Upper lobe of left lung (tissue), 6 donors: ENCODE measurements around the gene ADGRG3. TPM values are rescaled to one million over a fixed set of nuclear protein-coding genes. Genes with fewer than 3 reads are reported as not detected.

ENCODE experiments used
- ATAC-seq, 2 donors: fragments of 200-7000 bp; cut with Tn5 transposase; one replicate each; pipeline ENCODE4 v1.9.1; 2022; ENCODE audit warnings: mild to moderate bottlenecking in 2 of 2, moderate library complexity in 2 of 2; ENCODE audit not compliant: low FRiP score in 2 of 2
- DNase-seq, 2 donors: peaks; one replicate each; pipeline ENCODE4 v3.0.0-alpha.2; 2019 to 2020
- H3K27ac ChIP-seq, 4 donors: fragments of 200-600 bp; sonication (generic); one replicate each; pipeline ENCODE4 v1.5.1; 2016 to 2019
- H3K27me3 ChIP-seq, 4 donors: fragments of 200-600 bp; sonication (generic); one replicate each; pipeline ENCODE4 v1.5.1; 2017 to 2019
- H3K36me3 ChIP-seq, 4 donors: fragments of 200-600 bp; sonication (generic); one replicate each; pipeline ENCODE4 v1.5.1; 2016 to 2019
- H3K4me1 ChIP-seq, 4 donors: fragments of 200-600 bp; sonication (generic); one replicate each; pipeline ENCODE4 v1.5.1; 2018 to 2019
- H3K4me3 ChIP-seq, 4 donors: fragments of 200-600 bp; sonication (generic); one replicate each; pipeline ENCODE4 v1.5.1; 2017 to 2019; ENCODE audit warnings: mild to moderate bottlenecking in 2 of 4, moderate library complexity in 1 of 4
- H3K9me3 ChIP-seq, 4 donors: fragments of 200-600 bp; sonication (generic); one replicate each; pipeline ENCODE4 v1.5.1; 2018 to 2019
- CTCF ChIP-seq, 6 experiments: fragments of 450-650 bp in 4 of 6; fragments of 200-600 bp in 2 of 6; sonication (generic) in 2 of 6; IDR thresholded peaks; one replicate each; pipeline ENCODE4 v1.5.1; 2016 to 2019; ENCODE audit warnings: antibody characterized with exemption in 6 of 6
- EP300 ChIP-seq, 4 donors: sonication (generic); formaldehyde crosslinking; IDR thresholded peaks; one replicate each; pipeline ENCODE4 v1.5.1; 2017; ENCODE audit warnings: antibody characterized with exemption in 4 of 4, control low read depth in 2 of 4
- POLR2A ChIP-seq, 4 donors: fragments of 450-650 bp; IDR thresholded peaks; one replicate each; pipeline ENCODE4 v1.5.1; 2016 to 2017; ENCODE audit warnings: antibody characterized with exemption in 4 of 4, mild to moderate bottlenecking in 2 of 4
- POLR2AphosphoS5 ChIP-seq, 2 donors: sonication (generic); formaldehyde crosslinking; IDR thresholded peaks; one replicate each; pipeline ENCODE4 v1.5.1; 2017; ENCODE audit warnings: antibody characterized with exemption in 2 of 2
- WGBS, 2 donors: methylation state at CpG; one replicate each; pipeline ENCODE4 v1.1.5; 2017 to 2018; 5-methylcytosine and 5-hydroxymethylcytosine counted together
- total RNA-seq, 6 donors: library from RNA; depleted of rRNA in 4 of 6; stranded (reverse); fragments of >200 nt in 4 of 6; gene quantifications; one replicate each; pipeline versions ENCODE4 v1.1.0 to v1.2.1, GENCODE V29; 2016 to 2021
- donor health status: DM: no; HTN: no; CAD: no; lungs with moderate emphysema.
- donor health status: DM: no; HTN: yes; CAD: no; lungs with severe emphysema.

ADGRG3 gene
- total RNA-seq, 6 donors from 2014 or later, result 3.1 to 17.2 (median 8.4) TPM

GRCh38 chr16:57683636-57684545 lies 15.8 kb downstream of the ADGRG3 start:
- Histone ChIP-seq H3K36me3 (no peaks in the 10 kb centered on the region), H3K27me3 (no peaks in the 10 kb centered on the region), H3K4me3 (no peak overlapping the region), H3K9me3 (no peaks in the 10 kb centered on the region), H3K4me1 (peaks cover 0 to under 1% (median 0%) of the 10 kb centered on the region in 4 donors), H3K27ac (no peak overlapping the region)
- ATAC-seq (no peak), DNase-seq (peak in 1 of 2 donors; percentile 26)
- WGBS, 2 donors, result 84 to 87% methylated on average over 13 to 16 of the region's 18 CpGs
- TF ChIP-seq POLR2AphosphoS5 (IDR thresholded peaks at IDR 0.05) (no peak), CTCF (IDR thresholded peaks at IDR 0.05) (no peak), EP300 (IDR thresholded peaks at IDR 0.05) (no peak), POLR2A (IDR thresholded peaks at IDR 0.05) (no peak)

- DNase-seq, result peak in 1 of 2 donors; percentile 34
- Histone ChIP-seq H3K4me1 (peaks cover 0 to 7% (median 2%) of the 10 kb centered on the region in 4 donors), H3K9me3 (no peaks in the 10 kb centered on the region), H3K27ac (no peak overlapping the region), H3K27me3 (no peaks in the 10 kb centered on the region), H3K4me3 (no peak overlapping the region), H3K36me3 (no peaks in the 10 kb centered on the region)
- TF ChIP-seq EP300 (IDR thresholded peaks at IDR 0.05) (no peak), POLR2AphosphoS5 (IDR thresholded peaks at IDR 0.05) (no peak), CTCF (IDR thresholded peaks at IDR 0.05) (no peak), POLR2A (IDR thresholded peaks at IDR 0.05) (no peak)
- WGBS, 2 donors, result 91 to 95% methylated on average over 7 to 8 of the region's 8 CpGs
- no peak for ATAC-seq
Measured at GRCh38 chr16:57684626-57685358, 16.7 kb downstream of the ADGRG3 start.

- no peak for DNase-seq
- Histone ChIP-seq H3K4me3 (no peak overlapping the region), H3K27me3 (no peaks in the 10 kb centered on the region), H3K36me3 (no peaks in the 10 kb centered on the region), H3K9me3 (no peaks in the 10 kb centered on the region), H3K27ac (no peak overlapping the region), H3K4me1 (peaks cover 0 to 10% (median 3%) of the 10 kb centered on the region in 4 donors)
- ATAC-seq, result no peak
- TF ChIP-seq CTCF (IDR thresholded peaks at IDR 0.05) (no peak), EP300 (IDR thresholded peaks at IDR 0.05) (no peak), POLR2A (IDR thresholded peaks at IDR 0.05) (no peak), POLR2AphosphoS5 (IDR thresholded peaks at IDR 0.05) (no peak)
- WGBS, 2 donors, result 90 to 96% methylated on average over 10 to 11 of the region's 11 CpGs
Measured at GRCh38 chr16:57685633-57686032, 17.5 kb downstream of the ADGRG3 start.

GRCh38 chr16:57686577-57686976 lies 18.5 kb downstream of the ADGRG3 start:
- TF ChIP-seq POLR2A (IDR thresholded peaks at IDR 0.05) (no peak), EP300 (IDR thresholded peaks at IDR 0.05) (no peak), CTCF (IDR thresholded peaks at IDR 0.05) (no peak), POLR2AphosphoS5 (IDR thresholded peaks at IDR 0.05) (no peak)
- DNase-seq (no peak), ATAC-seq (no peak)
- Histone ChIP-seq H3K27ac (no peak overlapping the region), H3K36me3 (no peaks in the 10 kb centered on the region), H3K4me1 (peaks cover 0 to 10% (median 3%) of the 10 kb centered on the region in 4 donors), H3K9me3 (no peaks in the 10 kb centered on the region), H3K4me3 (no peak overlapping the region), H3K27me3 (no peaks in the 10 kb centered on the region)
- 61 to 89% methylated on average over 4 of the region's 4 CpGs for WGBS, 2 donors
